Measurements from ENCODE around the gene RAB11A. TPM values are rescaled to one million over a fixed set of nuclear protein-coding genes. Genes with fewer than 3 reads are reported as not detected.

The RAB11A gene
- total RNA-seq, 1 donor from 2014 or later: 98.2 TPM

DNA sequence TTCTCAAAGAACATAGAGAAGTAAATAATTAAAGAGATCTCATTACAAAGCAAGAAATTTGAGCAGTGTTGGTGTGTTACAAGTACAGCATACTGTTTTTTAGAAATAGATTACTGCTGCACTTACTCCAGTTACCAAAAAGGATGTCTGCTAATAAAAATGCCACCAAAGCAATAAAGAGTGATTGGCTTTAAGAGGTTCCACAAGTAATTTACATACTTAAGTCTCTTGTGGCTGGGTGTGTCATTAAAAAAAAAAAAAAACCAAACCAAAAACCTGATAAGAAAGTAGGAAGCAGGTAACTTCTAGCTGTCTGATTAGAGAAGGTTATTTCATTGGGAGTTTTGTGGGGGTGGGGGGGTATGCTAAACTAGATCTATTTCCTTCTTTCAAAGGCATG lies 15.2 kb downstream of the RAB11A start:
- Mint-ChIP-seq H3K27me3 (no peaks in the 10 kb centered on the region), H3K36me3 (ENCODE audit: low read depth) (peaks cover 79% of the 10 kb centered on the region), H3K4me3 (peak overlapping the region; percentile 24), H3K27ac (peak overlapping the region; percentile 70), H3K4me1 (peaks cover 65% of the 10 kb centered on the region), H3K9me3 (peaks cover 2% of the 10 kb centered on the region)
- DNase-seq (no peak), ATAC-seq (ENCODE audit: low read depth) (peak; percentile 75)
- POLR2A ChIA-PET: interaction anchor here (0.6 to 1.5 kb wide), 7 partner anchors 9 to 699 kb away, joined by 3 to 9 read pairs (median 5); partner anchors contain the start of gene CLPX
- TF ChIP-seq CTCF (IDR thresholded peaks at IDR 0.05): no peak
- intact Hi-C loops (cut with micrococcal nuclease): loop anchor here (1.0 kb wide), 1 partner anchor 15 kb away; the partner anchor contains the start of gene RAB11A
- CTCF ChIA-PET: no interaction called here

GRCh38 chr15:65885668-65886218 lies 16.5 kb downstream of the RAB11A start:
- ChIA-PET POLR2A (no interaction called here), CTCF (no interaction called here)
- H3K27ac Mint-ChIP-seq: no peak overlapping the region
- ATAC-seq (ENCODE audit: low read depth): no peak
- no peak for TF ChIP-seq CTCF (IDR thresholded peaks at IDR 0.05)
- intact Hi-C loops (cut with micrococcal nuclease): no loop called here
- H3K4me3 Mint-ChIP-seq: no peak overlapping the region
- no peak for DNase-seq
- H3K27me3 Mint-ChIP-seq: no peaks in the 10 kb centered on the region
- H3K9me3 Mint-ChIP-seq: peaks cover 2% of the 10 kb centered on the region
- H3K36me3 Mint-ChIP-seq (ENCODE audit: low read depth): peaks cover 75% of the 10 kb centered on the region
- peaks cover 66% of the 10 kb centered on the region for H3K4me1 Mint-ChIP-seq

DNA sequence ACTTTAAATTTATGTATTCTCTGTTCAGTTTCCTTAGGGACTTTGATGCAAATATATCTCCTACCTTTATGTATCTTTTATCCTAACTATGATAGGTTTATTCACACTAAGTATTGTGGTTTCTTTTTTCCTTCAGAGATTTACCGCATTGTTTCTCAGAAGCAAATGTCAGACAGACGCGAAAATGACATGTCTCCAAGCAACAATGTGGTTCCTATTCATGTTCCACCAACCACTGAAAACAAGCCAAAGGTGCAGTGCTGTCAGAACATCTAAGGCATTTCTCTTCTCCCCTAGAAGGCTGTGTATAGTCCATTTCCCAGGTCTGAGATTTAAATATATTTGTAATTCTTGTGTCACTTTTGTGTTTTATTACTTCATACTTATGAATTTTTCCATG lies 18.3 kb downstream of the RAB11A start:
- ChIA-PET CTCF (interaction anchor here (1.3 kb wide), 1 partner anchor 18 kb away, joined by 5 read pairs; the partner anchor contains the start of gene RAB11A), POLR2A (interaction anchor here (1.0 kb wide), 1 partner anchor 18 kb away, joined by 4 read pairs; the partner anchor contains the start of gene RAB11A)
- DNase-seq: no peak
- Mint-ChIP-seq H3K27ac (no peak overlapping the region), H3K4me1 (peaks cover 49% of the 10 kb centered on the region), H3K9me3 (peaks cover 2% of the 10 kb centered on the region), H3K36me3 (ENCODE audit: low read depth) (peaks cover 76% of the 10 kb centered on the region), H3K27me3 (no peaks in the 10 kb centered on the region), H3K4me3 (no peak overlapping the region)
- no peak for ATAC-seq (ENCODE audit: low read depth)
- TF ChIP-seq CTCF (IDR thresholded peaks at IDR 0.05): no peak
- intact Hi-C loops (cut with micrococcal nuclease): no loop called here

DNA sequence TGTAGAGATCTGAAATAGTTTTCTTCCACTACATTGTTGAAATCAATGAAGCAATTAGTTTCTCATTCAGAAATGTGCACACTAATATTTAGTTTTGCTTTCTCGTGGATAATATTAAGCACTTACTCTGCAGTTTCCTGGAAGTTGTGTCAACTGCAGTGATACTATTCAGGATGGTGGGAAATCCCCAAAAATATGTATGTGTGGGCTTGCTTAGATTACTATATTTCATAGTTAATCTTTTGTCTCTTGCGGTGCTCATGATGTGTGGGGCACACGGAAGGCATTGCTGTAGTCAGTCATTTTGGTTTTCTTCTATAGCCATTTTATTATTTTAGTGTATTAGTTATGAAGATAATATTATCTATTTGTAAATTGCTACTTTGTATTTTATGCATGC lies 19.7 kb downstream of the RAB11A start:
- POLR2A ChIA-PET: no interaction called here
- no peak overlapping the region for H3K27ac Mint-ChIP-seq
- H3K4me3 Mint-ChIP-seq: no peak overlapping the region
- H3K9me3 Mint-ChIP-seq: no peaks in the 10 kb centered on the region
- no peaks in the 10 kb centered on the region for H3K27me3 Mint-ChIP-seq
- no peak for ATAC-seq (ENCODE audit: low read depth)
- no peak for DNase-seq
- TF ChIP-seq CTCF (IDR thresholded peaks at IDR 0.05): no peak
- peaks cover 35% of the 10 kb centered on the region for H3K4me1 Mint-ChIP-seq
- H3K36me3 Mint-ChIP-seq (ENCODE audit: low read depth): peaks cover 70% of the 10 kb centered on the region
- intact Hi-C loops (cut with micrococcal nuclease): no loop called here
- CTCF ChIA-PET: no interaction called here

DNA sequence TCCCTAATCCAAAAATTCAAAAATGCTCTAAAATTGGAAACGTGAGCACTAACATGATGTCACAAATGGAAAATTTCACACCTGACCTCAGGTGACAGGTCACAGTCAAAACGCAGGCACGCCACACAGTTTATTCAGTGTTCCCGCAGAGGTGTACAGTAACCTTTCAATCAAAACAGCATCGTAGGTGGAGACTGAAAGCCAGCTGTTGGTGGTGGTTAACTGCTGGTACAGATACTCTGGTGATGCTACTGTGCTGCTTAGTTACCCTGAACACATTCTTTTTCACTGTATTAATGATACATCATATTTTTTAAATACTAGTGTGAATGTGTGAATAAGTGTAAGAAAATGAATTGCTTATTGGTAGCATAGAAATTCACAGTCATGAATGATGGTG lies 23.8 kb downstream of the RAB11A start:
- intact Hi-C loops (cut with micrococcal nuclease): no loop called here
- H3K27me3 Mint-ChIP-seq: no peaks in the 10 kb centered on the region
- ATAC-seq (ENCODE audit: low read depth): no peak
- no peaks in the 10 kb centered on the region for H3K9me3 Mint-ChIP-seq
- peaks cover 13% of the 10 kb centered on the region for H3K4me1 Mint-ChIP-seq
- no peak overlapping the region for H3K4me3 Mint-ChIP-seq
- ChIA-PET POLR2A (no interaction called here), CTCF (no interaction called here)
- TF ChIP-seq CTCF (IDR thresholded peaks at IDR 0.05): no peak
- no peak overlapping the region for H3K27ac Mint-ChIP-seq
- no peak for DNase-seq
- H3K36me3 Mint-ChIP-seq (ENCODE audit: low read depth): peaks cover 66% of the 10 kb centered on the region
